Measurements from ENCODE around the gene NMBR. TPM values are rescaled to one million over a fixed set of nuclear protein-coding genes. Genes with fewer than 3 reads are reported as not detected.
A peak's percentile ranks its signal among the peaks of the same experiment; 100 is the strongest.
"Not testable (repeated sequence)": the region's sequence is repeated elsewhere in the genome, so short reads cannot be mapped to it uniquely, and the experiment has no call there.

NMBR gene
- total RNA-seq, 1 donor = not detected

DNA sequence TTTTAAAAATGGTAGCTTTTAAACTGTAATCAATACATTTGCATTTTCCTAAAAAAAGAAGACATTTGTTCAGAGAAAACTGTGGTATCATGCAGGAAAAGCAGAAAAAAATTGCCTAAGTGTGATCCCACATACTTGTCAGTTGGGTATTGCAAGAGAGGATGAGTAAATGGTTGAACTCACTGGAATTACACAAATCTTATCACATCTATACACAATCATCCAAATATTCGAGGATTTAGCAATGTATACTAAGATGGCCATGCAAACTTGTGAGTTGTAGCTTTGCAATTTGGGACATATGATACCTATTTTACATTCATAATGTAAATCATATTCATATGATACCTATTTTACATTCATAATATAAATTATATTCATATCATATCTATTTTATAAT lies 72.4 kb downstream of the NMBR start:
- no peaks in the 10 kb centered on the region for H3K36me3 ChIP-seq (ENCODE audit: insufficient read depth, low read length)
- H3K4me3 ChIP-seq (ENCODE audit: insufficient read depth, low read length) = no peak overlapping the region
- DNase-seq (ENCODE audit: insufficient read length, low spot score, missing footprints) = no peak
- H3K79me2 ChIP-seq (ENCODE audit: insufficient read depth, low read length) = no peaks in the 10 kb centered on the region
- no peak for TF ChIP-seq CTCF (IDR thresholded peaks at IDR 0.05; ENCODE audit: extremely low read depth, low read depth, low read length)
- no peak overlapping the region for H3K27ac ChIP-seq (ENCODE audit: low read depth, low read length)
- H2AFZ ChIP-seq (ENCODE audit: low read length) = no peak overlapping the region
- no peaks in the 10 kb centered on the region for H3K4me1 ChIP-seq (ENCODE audit: insufficient read depth, low read length)
- H3K27me3 ChIP-seq (ENCODE audit: insufficient read depth, low read length) = no peaks in the 10 kb centered on the region
- H4K20me1 ChIP-seq (ENCODE audit: insufficient read depth, low read length) = no peaks in the 10 kb centered on the region
- H3K4me2 ChIP-seq (ENCODE audit: insufficient read depth, low read length) = no peak overlapping the region
- no peaks in the 10 kb centered on the region for H3K9me3 ChIP-seq (ENCODE audit: low read depth, low read length)

- Histone ChIP-seq H3K4me3 (ENCODE audit: insufficient read depth, low read length) (no peak overlapping the region), H3K4me2 (ENCODE audit: insufficient read depth, low read length) (no peak overlapping the region), H3K9me3 (ENCODE audit: low read depth, low read length) (no peaks in the 10 kb centered on the region), H3K27me3 (ENCODE audit: insufficient read depth, low read length) (no peaks in the 10 kb centered on the region), H4K20me1 (ENCODE audit: insufficient read depth, low read length) (no peaks in the 10 kb centered on the region), H3K4me1 (ENCODE audit: insufficient read depth, low read length) (no peaks in the 10 kb centered on the region), H3K79me2 (ENCODE audit: insufficient read depth, low read length) (no peaks in the 10 kb centered on the region), H3K27ac (ENCODE audit: low read depth, low read length) (no peak overlapping the region), H3K36me3 (ENCODE audit: insufficient read depth, low read length) (no peaks in the 10 kb centered on the region), H2AFZ (ENCODE audit: low read length) (no peak overlapping the region)
- peak; percentile 36 for TF ChIP-seq CTCF (IDR thresholded peaks at IDR 0.05; ENCODE audit: extremely low read depth, low read depth, low read length)
- DNase-seq (ENCODE audit: insufficient read length, low spot score, missing footprints) = no peak
Measured at GRCh38 chr6:142071981-142072380, 74.9 kb downstream of the NMBR start.

- Histone ChIP-seq H3K4me3 (ENCODE audit: insufficient read depth, low read length) (no peak overlapping the region), H3K79me2 (ENCODE audit: insufficient read depth, low read length) (no peaks in the 10 kb centered on the region), H3K4me1 (ENCODE audit: insufficient read depth, low read length) (no peaks in the 10 kb centered on the region), H3K27ac (ENCODE audit: low read depth, low read length) (no peak overlapping the region), H3K36me3 (ENCODE audit: insufficient read depth, low read length) (no peaks in the 10 kb centered on the region), H3K9me3 (ENCODE audit: low read depth, low read length) (no peaks in the 10 kb centered on the region), H2AFZ (ENCODE audit: low read length) (no peak overlapping the region), H4K20me1 (ENCODE audit: insufficient read depth, low read length) (no peaks in the 10 kb centered on the region), H3K27me3 (ENCODE audit: insufficient read depth, low read length) (peaks cover 4% of the 10 kb centered on the region), H3K4me2 (ENCODE audit: insufficient read depth, low read length) (no peak overlapping the region)
- DNase-seq (ENCODE audit: insufficient read length, low spot score, missing footprints) = no peak
- no peak for TF ChIP-seq CTCF (IDR thresholded peaks at IDR 0.05; ENCODE audit: extremely low read depth, low read depth, low read length)
Measured at GRCh38 chr6:142068416-142068815, 78.5 kb downstream of the NMBR start.

GRCh38 chr6:142062861-142063260 lies 84.1 kb downstream of the NMBR start:
- not testable (repeated sequence) for H3K79me2 ChIP-seq (ENCODE audit: insufficient read depth, low read length); H3K4me3 ChIP-seq (ENCODE audit: insufficient read depth, low read length); H2AFZ ChIP-seq (ENCODE audit: low read length); H3K27ac ChIP-seq (ENCODE audit: low read depth, low read length); H3K9me3 ChIP-seq (ENCODE audit: low read depth, low read length); DNase-seq (ENCODE audit: insufficient read length, low spot score, missing footprints); H3K36me3 ChIP-seq (ENCODE audit: insufficient read depth, low read length); H3K27me3 ChIP-seq (ENCODE audit: insufficient read depth, low read length); H4K20me1 ChIP-seq (ENCODE audit: insufficient read depth, low read length); H3K4me2 ChIP-seq (ENCODE audit: insufficient read depth, low read length); H3K4me1 ChIP-seq (ENCODE audit: insufficient read depth, low read length)

All from osteoblast (primary cell).